Measurements from ENCODE around the gene CUTC.

Gene CUTC

GRCh38 chr10:99784016-99784726 lies 52.1 kb downstream of the CUTC start:
- DNase-seq (ENCODE audit: low spot score) = no peak

GRCh38 chr10:99784727-99785441 lies 52.9 kb downstream of the CUTC start:
- DNase-seq (ENCODE audit: low spot score) = no peak

- no peak for DNase-seq (ENCODE audit: low spot score)
Observed at GRCh38 chr10:99785646-99786045, 53.6 kb downstream of the CUTC start.

- no peak for DNase-seq (ENCODE audit: low spot score)
Observed at GRCh38 chr10:99787311-99787710, 55.3 kb downstream of the CUTC start.

GRCh38 chr10:99787782-99788445 lies 55.9 kb downstream of the CUTC start:
- no peak for DNase-seq (ENCODE audit: low spot score)

- no peak for DNase-seq (ENCODE audit: low spot score)
Observed at GRCh38 chr10:99788598-99789256, 56.7 kb downstream of the CUTC start.

GRCh38 chr10:99791831-99792230 lies 59.8 kb downstream of the CUTC start:
- DNase-seq (ENCODE audit: low spot score) = no peak

GRCh38 chr10:99793819-99794218 lies 61.8 kb downstream of the CUTC start:
- DNase-seq (ENCODE audit: low spot score) = no peak

- no peak for DNase-seq (ENCODE audit: low spot score)
Observed at GRCh38 chr10:99796928-99797327, 64.9 kb downstream of the CUTC start.

- DNase-seq (ENCODE audit: low spot score) = no peak
Observed at GRCh38 chr10:99798031-99798430, 66.0 kb downstream of the CUTC start.

- no peak for DNase-seq (ENCODE audit: low spot score)
Observed at GRCh38 chr10:99798920-99799319, 66.9 kb downstream of the CUTC start.

GRCh38 chr10:99799613-99800012 lies 67.6 kb downstream of the CUTC start:
- no peak for DNase-seq (ENCODE audit: low spot score)

- no peak for DNase-seq (ENCODE audit: low spot score)
Observed at GRCh38 chr10:99804471-99804870, 72.4 kb downstream of the CUTC start.

GRCh38 chr10:99805190-99805589 lies 73.2 kb downstream of the CUTC start:
- DNase-seq (ENCODE audit: low spot score) = no peak
